AG04449 (cell line): ENCODE measurements around the gene RBPJ.
A peak's percentile ranks its signal among the peaks of the same experiment; 100 is the strongest.

ENCODE experiments used
- CTCF ChIA-PET: fragments of 350-600 bp; formaldehyde crosslinking; extraction: SDS; loops from one replicate; lab custom pipeline; 2021; ENCODE audit warnings: antibody characterized with exemption; lab: Yijun Ruan, JAX
- POLR2A ChIA-PET: fragments of 400-600, 350-600 bp; formaldehyde crosslinking; extraction: SDS; loops from one replicate; lab custom pipeline; 2020; ENCODE audit warnings: antibody characterized with exemption, inconsistent platforms; lab: Yijun Ruan, JAX
- DNase-seq: peaks from one replicate; pipeline ENCODE4 v3.0.0-alpha.2; 2010; ENCODE audit warnings: low read depth, low spot score
- H3K4me3 ChIP-seq: 2 replicates; pipeline ENCODE4 v1.5.1; 2011; ENCODE audit warnings: low read depth, mild to moderate bottlenecking, control low read depth, low read length
- TF ChIP-seq, protein P1 (sequence below): IDR thresholded peaks from one replicate; pipeline ENCODE4 v1.5.1; 2011; ENCODE audit warnings: mild to moderate bottlenecking, moderate library complexity, low read length, control low read depth, inconsistent platforms; ENCODE audit not compliant: insufficient read depth; ENCODE audit errors: missing control alignments

The RBPJ gene

DNA sequence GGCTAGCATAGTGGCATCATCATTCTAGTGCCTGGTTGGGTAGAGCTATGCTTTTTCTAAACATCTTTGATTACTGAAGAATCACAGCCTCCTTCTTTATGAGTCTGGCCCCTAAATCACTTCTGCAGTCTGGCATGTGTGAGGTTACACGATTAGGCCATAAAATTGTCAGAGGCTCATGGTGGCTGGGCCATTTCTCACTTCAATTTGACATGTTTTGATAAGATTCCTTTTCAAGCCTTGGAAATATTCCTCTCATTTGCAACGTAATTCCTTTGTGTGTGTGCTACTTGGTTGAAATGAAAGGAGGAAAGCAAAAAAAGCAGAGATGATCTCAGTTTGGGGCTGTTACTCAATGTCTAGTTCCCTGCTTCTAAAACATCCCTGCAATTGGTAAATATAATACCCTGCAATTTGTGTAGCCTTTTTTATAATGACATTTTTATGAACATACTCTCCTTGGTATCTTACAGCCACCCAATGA is 163.3 kb downstream of the RBPJ start:
- peak; percentile 37 for DNase-seq
- ChIA-PET POLR2A (no interaction called here), CTCF (interaction anchor here (0.8 to 3.8 kb wide), 4 partner anchors 10 to 235 kb away, joined by 3 to 19 read pairs (median 4); no protein-coding TSS in a partner anchor)
- TF ChIP-seq, protein P1, sequence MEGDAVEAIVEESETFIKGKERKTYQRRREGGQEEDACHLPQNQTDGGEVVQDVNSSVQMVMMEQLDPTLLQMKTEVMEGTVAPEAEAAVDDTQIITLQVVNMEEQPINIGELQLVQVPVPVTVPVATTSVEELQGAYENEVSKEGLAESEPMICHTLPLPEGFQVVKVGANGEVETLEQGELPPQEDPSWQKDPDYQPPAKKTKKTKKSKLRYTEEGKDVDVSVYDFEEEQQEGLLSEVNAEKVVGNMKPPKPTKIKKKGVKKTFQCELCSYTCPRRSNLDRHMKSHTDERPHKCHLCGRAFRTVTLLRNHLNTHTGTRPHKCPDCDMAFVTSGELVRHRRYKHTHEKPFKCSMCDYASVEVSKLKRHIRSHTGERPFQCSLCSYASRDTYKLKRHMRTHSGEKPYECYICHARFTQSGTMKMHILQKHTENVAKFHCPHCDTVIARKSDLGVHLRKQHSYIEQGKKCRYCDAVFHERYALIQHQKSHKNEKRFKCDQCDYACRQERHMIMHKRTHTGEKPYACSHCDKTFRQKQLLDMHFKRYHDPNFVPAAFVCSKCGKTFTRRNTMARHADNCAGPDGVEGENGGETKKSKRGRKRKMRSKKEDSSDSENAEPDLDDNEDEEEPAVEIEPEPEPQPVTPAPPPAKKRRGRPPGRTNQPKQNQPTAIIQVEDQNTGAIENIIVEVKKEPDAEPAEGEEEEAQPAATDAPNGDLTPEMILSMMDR = no peak
- H3K4me3 ChIP-seq = no peak overlapping the region

DNA sequence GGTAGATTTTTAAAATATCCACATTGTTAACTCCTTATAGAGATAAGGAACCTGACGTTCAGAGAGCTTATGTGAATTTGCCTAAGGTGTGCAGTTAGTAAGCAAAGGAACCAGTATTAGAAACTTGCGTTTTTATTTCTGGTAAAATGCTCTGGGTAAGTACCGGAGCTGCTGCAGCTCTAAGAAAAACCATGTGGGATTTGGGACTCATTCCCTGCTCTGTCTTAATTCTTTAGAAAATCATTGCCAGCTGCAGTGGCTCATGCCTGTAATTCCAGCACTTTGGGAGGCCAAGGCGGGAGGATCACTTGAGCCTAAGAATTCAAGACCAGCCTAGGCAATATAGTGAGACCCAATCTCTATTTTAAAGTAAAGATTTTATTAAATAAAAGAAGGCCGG is 163.7 kb downstream of the RBPJ start:
- no peak for DNase-seq
- ChIA-PET POLR2A (no interaction called here), CTCF (interaction anchor here (3.8 kb wide), 1 partner anchor 26 kb away, joined by 19 read pairs; no protein-coding TSS in a partner anchor)
- TF ChIP-seq, protein P1 = no peak
- H3K4me3 ChIP-seq = no peak overlapping the region
